HUDEP-2 (cell line): Measurements from ENCODE around the gene CHD6.

Experiments
- DNase-seq, 76 experiments: peaks; one replicate each; lab custom pipeline; 2025; ENCODE audit not compliant: unreplicated experiment in 76 of 76; lab: John Stamatoyannopoulos, UW

Gene CHD6

DNA sequence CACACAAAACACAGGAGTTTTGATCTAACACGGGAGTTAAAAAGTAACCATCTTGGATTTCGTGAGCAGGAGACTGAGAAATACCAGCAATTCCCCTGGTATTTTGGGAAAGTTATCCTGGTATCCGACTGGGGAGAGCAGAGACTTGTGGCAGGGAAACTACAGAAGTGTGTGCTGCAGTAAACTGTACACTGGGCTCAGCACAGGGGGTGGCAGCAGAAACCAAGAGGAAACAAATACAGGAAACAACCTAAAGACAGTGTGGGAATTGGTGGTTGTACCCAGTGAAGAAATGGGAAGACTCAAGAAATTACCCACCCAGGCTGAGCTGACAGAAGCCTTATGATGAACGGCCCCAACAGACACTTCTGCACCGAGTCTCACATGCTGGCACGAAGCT is 109.8 kb downstream of the CHD6 start:
- DNase-seq: no peak

DNA sequence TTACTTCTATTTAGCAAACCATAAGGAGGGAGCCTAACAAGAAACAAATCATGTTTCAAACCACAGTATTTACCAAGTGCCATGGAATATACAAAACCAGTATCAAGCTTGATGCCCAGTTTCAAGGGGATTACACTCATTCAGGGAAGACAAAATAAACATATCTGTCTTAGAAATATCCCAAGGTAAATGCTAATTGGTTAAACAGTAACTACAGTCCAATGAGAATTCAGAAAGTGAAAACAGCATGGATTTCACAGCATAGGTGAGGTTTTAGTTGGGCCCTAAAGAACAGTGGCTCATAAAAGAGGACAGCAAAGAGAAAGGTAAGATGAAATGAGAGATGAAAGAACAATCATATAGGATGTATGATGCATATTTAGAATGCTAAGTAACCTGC is 110.3 kb downstream of the CHD6 start:
- no peak for DNase-seq

DNA sequence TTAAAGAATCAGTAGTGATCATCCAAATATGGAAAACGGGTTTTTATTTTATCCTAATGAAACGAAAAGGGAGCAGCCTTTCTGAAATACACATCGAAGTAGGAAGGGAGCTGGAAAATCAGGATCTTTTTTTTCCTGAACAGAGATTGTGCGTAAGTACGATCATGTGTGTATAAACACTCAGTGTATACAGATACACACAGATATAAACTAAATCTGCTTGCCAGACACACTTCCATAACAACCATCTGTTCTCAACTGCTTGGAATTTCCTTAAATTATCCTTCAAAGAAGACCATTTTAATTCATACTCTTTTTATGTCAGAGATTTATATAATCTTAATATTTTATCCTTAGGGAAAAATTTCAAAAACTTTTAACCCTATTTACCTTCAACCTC is 110.7 kb downstream of the CHD6 start:
- DNase-seq: no peak

DNA sequence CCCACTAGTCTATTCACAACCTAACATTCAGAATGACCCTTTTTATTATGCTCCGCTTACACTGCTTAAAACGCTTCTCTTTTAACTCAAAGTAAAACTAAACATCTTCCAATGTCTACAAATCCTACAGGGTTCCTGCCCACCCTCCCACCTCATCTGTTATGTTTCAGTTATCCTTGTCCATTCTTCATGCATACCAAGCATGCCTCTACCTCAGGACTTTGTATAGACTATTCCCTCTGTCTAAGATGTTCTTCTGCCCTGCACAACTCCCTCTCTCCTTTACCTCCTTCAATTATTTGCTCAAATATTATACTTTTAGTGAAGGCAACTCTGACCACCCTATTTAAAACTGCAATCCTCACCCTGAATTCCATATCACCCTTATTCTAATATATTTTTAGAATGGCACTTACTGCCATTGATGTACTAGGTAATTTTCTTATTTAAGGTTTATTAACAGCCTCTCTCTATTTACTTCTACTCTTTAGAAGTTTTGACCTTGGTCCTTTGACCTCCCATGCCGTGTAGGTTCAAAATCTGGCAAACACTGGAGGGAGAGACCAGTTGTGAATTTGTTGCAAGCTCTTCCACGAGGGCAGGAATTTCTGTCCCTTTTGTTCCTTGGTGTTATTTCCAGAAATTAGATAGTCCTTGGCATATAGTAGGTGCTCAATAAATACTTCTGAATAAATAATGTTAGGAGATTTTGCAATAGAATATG is 111.8 kb downstream of the CHD6 start:
- no peak for DNase-seq

DNA sequence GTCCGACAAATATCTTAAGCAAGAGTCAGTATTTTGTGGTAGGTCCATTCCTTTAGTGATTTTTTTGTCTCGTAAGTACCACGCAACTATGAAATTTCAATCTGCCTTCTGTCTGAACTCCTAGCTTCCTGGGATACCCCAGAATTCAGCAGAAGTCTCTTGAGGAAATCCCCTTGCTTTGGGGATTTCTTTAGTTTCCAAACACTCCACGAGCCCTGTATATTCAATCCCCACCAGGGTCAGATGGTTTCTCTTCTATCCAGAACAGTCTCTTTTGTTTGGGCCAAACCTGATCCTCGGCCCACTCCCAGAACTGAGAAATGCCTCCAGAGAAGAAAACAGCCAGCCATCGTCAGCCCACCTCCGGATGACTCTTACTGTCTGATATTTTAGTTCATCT is 113.0 kb downstream of the CHD6 start:
- no peak for DNase-seq

DNA sequence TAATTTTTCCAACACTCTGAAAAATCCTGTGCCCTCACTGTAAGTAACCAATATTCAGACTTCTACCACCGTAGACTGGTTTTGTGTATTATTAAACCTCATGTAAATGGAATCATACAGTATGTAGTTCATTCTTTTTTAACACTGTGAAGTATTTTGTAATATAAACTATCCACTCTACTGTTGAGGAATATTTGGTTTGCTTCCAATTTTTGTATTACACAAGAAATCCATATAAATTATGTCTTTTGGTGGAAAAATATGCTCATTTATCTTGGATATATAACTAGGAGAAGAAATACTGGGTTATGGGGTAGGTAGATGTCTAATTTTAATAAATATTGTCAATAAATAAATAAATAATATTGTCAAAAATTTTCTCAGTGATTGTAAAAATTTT is 116.8 kb downstream of the CHD6 start:
- no peak for DNase-seq

DNA sequence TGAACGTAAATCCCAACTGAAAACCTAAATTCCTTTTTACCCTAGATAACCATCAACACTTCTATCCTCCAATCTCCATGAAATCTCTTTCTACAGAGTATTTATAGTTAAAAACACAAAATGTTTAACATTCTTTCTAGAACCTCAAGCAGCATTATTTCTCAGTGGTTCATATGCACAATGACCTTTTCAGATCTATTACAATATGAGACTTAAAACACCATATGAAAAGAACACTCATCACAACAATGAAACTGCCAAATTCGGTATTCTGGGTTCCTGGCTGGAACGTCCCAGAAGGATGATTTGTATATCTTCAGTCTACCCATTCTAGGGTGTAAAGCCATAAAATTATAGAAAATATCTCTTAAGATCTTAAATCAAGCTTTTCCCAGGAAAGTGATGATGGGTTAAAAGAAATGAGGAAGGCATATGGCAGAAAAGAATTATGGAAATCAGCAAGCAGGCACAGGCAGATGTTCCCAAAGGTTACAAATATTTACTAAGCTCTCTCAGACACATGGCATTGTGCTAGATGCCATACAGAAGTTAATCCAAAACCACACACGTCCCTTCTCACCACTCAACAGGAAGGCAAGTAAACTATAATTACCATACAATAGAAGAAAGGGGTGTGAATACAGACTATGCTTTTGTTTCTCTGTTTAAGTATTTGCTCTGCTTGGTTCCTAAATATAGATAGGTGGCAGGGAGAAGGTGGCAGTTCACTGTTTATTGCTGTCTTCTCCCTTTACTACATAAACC is 118.0 kb downstream of the CHD6 start:
- DNase-seq: no peak

DNA sequence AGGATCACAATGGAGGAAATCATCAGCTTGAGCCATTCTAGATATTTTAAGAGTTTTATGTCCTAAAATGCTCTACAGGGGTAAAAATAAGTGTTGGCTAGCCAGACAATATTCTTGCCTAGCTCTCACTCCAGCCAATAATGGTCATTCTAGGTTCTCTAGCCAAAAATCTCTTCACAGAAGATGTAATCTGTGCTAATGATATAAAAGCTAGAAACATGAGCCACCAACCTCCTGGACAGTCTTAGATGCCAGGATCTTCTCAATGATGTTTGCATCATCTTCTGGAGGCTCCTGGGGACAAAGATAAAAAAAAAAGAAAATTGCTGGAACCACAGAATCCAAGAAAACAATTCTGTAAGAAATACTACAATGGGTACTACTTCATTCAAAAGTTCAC is 119.1 kb downstream of the CHD6 start:
- DNase-seq: no peak

DNA sequence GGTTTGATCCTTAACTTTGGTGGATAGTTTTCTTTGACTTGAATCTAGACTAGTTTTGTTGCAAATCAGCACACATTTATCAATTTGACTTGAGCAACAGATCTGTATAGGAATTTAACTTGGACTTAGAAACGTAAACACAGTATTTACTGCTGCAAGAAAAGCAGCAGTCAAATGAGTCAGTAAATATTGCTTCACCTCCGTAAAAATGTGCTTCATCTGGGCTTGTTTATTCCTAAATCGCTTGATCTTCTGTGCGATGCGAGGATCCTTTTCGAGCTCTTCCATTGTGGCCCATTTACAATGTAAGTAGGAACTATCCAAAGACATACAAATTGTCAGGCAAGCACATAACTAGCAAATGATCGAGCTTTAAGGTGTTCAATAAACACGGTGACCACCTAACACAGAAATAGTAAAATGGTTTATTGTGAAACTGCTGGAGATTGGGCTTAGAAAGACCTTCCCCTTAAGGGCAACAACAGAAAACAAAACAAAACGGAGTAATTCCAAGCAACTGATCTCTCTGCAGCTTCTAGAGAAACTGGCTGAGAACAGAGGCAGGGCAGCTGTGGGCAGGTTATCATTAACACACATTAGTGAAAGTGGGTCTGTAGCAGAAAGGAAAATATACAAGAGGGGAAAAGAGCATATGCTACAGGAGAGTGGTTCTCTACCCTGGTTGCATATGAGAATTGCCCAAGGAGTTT is 120.8 kb downstream of the CHD6 start:
- DNase-seq: no peak

DNA sequence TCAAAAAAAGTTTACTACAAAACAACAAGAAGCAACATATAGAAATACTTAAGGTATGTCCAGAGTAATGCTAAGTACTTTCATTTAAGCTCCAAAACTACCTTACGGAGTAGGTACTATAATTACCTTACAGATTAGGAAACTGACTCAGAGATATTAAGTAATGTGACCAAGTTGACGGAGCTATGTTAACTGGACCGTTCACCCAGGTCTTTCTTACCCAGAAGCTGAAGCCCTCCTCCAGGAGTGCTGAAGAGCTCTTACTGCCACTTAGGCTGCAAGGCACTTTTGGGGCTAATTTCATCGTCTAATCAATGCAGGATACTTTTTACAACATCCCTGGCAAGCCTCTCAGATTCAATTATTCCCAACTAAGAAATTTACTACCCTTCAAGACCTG is 123.7 kb downstream of the CHD6 start:
- no peak for DNase-seq

DNA sequence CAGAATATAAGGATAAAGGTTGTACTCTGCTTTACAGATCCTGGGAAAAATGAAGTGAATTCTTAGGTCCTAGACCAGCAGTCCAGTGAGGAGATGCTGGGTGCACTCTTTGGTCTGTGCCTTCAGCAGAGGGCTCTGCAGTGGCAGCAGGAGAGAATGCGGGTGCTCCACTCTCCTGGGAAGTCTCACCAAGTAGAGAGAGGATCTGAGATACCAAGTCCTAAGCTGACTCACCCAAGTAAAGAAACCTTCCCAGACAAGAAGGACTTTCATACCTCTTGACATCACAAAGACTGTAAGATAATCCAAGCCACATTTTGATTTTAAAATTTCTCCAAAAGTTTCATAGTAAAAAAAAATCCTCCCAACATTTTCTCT is 134.6 kb downstream of the CHD6 start:
- no peak for DNase-seq

DNA sequence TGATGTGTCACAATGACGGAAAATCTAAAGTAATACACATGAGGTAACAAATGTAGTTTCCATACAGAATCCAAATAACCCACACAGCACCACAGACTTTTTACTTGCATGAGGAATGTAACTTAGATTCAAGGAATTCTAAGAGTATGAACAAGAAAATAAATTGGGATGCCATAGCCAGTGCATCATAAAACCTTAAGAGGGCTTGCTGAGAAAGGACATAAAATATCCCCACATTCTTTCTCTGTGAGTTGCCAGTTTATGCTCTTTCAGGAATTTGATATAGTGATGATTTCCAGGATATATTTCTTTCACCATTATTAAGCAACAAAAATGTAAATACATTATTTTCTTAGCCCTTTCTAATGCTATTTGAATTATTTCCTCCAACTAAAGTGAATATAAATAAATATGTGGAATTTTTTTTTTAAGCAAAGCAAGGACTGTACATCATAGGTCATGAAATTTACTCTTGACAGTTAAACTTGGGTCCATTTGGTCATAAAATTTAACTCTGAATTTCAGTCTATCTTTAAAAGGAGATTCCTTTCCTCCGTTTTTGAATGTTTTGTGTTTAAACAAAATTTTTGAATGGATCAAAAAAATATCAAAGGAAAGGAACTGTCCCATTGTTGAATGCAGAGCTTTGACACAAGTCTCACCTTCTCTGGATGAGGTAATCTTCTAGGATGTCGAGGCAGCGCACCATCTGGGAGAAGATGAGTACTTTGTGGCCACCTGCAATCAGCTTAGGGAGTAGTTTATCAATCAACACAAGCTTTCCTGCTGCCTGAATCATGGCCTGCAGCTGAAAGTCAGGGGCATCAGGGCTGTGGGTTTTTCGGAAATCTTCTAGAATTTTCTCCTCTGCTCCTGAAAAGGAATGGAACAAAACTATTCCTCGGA is 135.3 kb downstream of the CHD6 start:
- no peak for DNase-seq

DNA sequence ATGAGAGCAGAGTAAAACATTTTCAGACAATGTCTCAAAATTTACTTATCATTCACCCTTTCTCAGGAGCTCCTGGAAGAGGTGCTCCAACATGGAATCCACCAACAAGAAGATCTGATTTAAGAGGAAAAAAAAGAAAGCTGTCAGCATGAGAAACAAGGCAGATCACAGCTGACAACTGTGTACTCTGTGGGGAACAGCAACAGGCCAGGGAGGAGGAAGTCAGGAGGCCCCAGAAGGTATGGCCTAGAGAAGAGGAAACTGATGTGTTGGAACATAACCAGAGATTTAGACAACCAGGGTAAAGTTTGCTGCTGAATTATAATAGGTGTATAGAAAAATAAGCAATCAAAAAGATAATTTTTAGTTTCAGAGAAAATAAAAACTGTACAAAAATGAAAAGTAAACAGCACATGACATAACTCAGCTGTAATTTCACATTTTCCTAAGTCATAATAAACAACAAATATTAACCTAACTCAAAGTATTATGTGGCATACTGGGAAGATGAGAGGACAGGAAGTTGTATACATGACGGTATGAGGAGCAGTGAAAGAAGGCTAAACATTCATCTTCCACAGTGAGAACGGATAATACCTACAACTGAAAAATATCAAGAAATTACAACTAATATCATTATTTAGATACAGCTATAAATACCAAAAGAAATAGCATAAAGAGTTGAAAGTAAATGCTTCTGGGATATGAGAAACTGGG is 138.0 kb downstream of the CHD6 start:
- peak in 1 of 76 experiments; percentile 4 for DNase-seq

DNA sequence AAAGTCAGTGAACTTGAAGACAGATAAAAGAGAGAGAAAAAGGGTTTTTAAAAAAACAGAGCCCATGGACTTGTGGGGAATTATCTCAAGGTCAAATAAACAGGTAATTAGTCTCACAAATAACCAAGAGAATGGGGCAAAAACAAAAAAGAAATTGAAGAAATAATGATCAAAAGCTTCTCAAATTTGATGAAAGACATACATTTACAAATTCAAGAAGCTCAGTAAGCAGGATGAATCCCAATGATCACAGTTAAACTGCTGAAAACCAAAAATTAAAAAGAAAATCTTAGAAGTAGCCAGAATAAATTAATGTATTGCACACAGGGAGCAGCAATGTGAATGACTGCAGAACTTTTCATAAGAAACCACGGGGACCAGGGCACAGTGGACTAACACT is 139.1 kb downstream of the CHD6 start:
- no peak for DNase-seq

DNA sequence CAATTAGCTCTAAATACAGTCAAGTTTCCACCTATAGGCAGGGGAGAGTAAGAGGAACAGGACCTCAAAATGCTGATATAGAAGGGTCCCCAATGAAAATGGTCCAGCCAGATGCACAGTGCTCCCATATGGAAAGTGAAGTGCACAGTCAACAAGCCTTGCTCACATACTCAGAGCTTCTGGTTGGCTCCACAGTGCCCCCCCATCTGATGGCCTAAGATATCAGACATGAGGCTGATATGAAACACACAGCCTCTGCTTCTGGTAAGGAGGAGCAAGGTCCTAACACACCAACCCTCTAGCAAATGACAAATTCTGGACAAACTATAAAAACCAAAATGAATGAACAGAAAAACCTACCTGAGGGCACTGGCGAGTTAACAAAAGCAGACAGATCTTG is 140.2 kb downstream of the CHD6 start:
- peak in 36 of 76 experiments; percentile 3 to 51 (median 15) for DNase-seq

DNA sequence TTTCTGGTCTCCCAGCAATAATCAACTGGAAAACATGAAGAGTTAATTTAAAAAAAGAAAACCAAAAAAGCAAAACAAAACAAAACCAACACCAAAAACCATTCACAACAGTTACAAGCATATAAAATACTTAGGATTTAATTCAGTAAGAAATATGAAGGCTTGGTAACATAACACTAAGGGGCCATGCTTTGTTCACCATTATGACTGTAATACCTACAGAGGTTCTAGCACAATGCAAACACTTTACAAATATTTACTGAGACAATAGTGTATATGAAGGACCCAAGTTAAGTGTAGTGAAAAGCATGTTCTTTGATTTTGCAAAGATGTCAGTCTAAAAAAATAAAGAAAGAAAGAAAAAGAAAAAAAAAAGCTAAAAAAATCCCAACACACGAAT is 141.7 kb downstream of the CHD6 start:
- DNase-seq: no peak

DNA sequence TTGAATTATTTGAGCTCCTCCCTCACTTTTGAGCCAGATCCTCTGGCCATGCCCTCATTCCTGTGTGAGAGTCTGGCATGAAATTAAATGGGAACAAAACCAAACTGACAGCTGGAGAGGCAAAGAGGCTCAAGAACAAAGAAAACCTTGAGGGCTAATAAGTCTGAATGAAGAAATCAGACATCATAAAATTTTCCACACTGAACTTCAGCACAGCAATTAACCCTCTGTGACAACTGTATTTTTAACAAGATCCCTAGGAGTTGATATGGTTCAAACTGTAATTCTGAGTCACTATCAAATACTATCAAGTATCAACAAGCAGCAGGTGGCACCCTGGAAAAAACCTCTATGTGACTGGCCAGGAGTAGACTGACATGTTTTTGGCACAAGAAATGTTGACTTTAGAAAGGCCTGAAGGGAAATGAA is 142.2 kb downstream of the CHD6 start:
- peak in 51 of 76 experiments; percentile 1 to 80 (median 38) for DNase-seq

DNA sequence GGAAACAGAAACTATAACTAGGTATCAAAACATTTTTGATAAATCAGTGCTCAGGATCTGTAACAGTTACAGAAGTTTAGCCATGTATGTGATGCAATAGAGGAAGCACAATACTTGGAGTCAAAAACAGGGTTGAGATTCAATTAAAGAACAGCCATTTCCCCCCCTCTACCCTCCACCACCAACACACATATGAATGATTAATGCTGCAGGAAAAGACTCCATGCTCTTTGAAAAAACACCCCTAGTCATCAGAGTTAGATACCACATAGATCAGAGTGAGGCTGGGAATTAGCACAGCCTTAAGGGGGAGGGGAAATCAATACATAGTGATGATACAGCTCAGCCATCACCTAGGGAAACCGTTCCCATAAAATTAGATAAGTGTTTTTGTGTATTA is 142.7 kb downstream of the CHD6 start:
- DNase-seq: no peak

DNA sequence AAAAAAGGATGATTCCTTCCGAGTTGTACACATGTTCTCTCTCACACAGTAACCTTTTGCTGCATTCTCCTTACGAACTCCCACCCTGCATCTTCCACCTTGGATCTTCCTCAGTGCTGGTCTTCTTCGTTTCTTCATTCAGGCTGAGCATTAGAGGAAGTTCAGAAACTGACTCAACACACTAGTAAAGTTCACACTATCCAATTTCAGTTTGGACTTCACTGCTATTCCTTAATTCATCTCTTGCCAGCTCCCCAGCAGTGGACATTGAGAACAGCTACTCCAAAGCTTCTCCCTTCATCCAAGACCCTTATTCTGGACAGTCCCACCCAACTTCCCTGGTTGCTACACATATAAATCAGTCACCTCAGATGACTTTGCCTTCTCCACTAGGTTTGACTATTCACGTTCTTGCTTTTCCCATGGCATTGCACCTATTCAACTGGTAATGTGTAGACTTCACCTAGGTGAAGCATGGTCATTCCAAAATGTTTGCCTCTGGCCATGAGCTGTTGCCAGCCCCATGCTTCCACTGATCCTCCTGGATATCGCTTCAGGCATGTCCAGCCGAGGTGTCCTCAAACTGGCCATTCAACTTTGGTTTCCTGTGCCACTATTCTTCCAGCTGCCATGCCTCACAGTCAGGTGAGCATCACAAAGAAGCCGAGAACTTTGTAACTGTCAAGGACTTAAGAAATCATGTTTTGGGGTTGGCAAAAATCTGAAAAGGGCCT is 147.6 kb downstream of the CHD6 start:
- DNase-seq: no peak
